Activated CD4-positive, alpha-beta memory T cell treated with anti-CD3 and anti-CD28 coated beads for 36 hours (primary cell): Measurements from ENCODE around the gene ATP7B. TPM values are rescaled to one million over a fixed set of nuclear protein-coding genes. Genes with fewer than 3 reads are reported as not detected.
A peak's percentile ranks its signal among the peaks of the same experiment; 100 is the strongest.
"Not testable (repeated sequence)": the region's sequence is repeated elsewhere in the genome, so short reads cannot be mapped to it uniquely, and the experiment has no call there.

Experiments used
- CTCF ChIA-PET: fragments of 350-600 bp; sonication (Branson Sonifier 250); formaldehyde crosslinking; loops from one replicate; lab custom pipeline; 2021; ENCODE audit warnings: antibody characterized with exemption, inconsistent platforms; lab: Charles Lee
- POLR2A ChIA-PET: fragments of 350-600 bp; sonication (Branson Sonifier 250); formaldehyde crosslinking; loops from one replicate; lab custom pipeline; 2021; ENCODE audit warnings: antibody characterized with exemption; lab: Charles Lee
- DNase-seq: peaks from one replicate; pipeline ENCODE4 v3.0.0-alpha.2; 2020
- H3K27ac Mint-ChIP-seq: one replicate; pipeline ENCODE4 v1.8.0; 2021; ENCODE audit warnings: mixed read lengths
- H3K27me3 Mint-ChIP-seq: one replicate; pipeline ENCODE4 v1.8.0; 2021; ENCODE audit warnings: mixed read lengths
- H3K36me3 Mint-ChIP-seq: one replicate; pipeline ENCODE4 v1.8.0; 2021; ENCODE audit warnings: mixed read lengths
- H3K4me1 Mint-ChIP-seq: one replicate; pipeline ENCODE4 v1.8.0; 2021; ENCODE audit warnings: low read depth, mixed read lengths
- H3K4me3 Mint-ChIP-seq: one replicate; pipeline ENCODE4 v1.8.0; 2021; ENCODE audit warnings: mild to moderate bottlenecking, mixed read lengths
- H3K9me3 Mint-ChIP-seq: one replicate; pipeline ENCODE4 v1.8.0; 2021; ENCODE audit warnings: mixed read lengths
- intact Hi-C: fragments of 100-400 bp; cut with micrococcal nuclease; formaldehyde crosslinking; loops from one replicate; pipeline ENCODE4 v1.15.1; 2023
- total RNA-seq, 2 experiments: library from RNA; stranded (reverse); gene quantifications; one replicate each; pipeline ENCODE4 v1.2.3, GENCODE V29; 2021

The ATP7B gene
- 1 to 10 TPM in 1 of 2 experiments, under 1 TPM in 1; 0.86 to 1.5 TPM for total RNA-seq

DNA sequence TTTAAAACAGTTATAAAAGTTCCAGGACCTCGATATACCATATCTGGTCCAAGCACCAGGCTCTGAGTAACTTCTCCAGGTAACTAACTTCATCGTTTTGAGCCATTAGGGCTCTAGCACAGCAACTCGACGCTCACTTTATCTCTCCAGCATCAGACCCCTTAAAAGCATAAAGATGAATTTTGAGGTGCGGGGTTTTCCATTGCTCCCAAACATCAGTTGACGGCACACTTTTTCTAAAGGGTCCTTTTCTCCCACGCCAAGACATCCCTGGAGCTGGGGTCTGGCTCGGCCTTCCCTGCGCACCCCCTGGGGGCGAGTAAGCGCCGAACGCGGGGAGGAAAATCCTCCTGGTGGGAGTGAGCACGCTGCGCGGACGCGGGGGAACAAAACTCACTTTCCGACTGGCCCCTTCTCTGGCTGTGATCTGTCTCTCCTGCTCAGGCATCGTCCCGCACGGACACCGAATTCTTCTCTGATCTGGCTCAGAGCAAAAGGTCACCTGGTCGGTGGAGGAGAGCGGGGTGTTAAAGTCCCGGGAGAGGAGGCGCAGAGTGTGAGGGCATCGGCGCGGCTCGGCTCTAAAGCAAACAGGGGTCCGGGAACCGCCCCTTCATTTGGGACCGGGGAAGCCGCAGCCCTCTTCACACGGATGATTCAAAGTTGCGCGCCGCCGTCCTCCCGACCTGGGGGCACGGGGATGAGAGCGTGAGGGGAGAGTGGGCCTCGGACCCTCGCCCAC lies at the start of gene ATP7B:
Gene ATP7B, minus strand, starts transcription at position 561 of the 742 bp plus-strand sequence. Its CDS starts 113 bp downstream, at position 448.
- peak; percentile 35 for DNase-seq
- ChIA-PET POLR2A (no interaction called here), CTCF (interaction anchor here (0.8 to 2.7 kb wide), 2 partner anchors 9 to 117 kb away, joined by 3 to 18 read pairs; no protein-coding TSS in a partner anchor)
- H3K9me3 Mint-ChIP-seq, result no peaks in the 10 kb centered on the region
- intact Hi-C loops, result loop anchor here (5.0 kb wide), 3 partner anchors 69 to 641 kb away; partner anchors contain the start of genes SUGT1 and TMEM272
- H3K4me1 Mint-ChIP-seq, result peaks cover 9% of the 10 kb centered on the region
- H3K4me3 Mint-ChIP-seq, result peak within 1 kb of the TSS; percentile 99
- peak within 1 kb of the TSS; percentile 83 for H3K27ac Mint-ChIP-seq
- H3K27me3 Mint-ChIP-seq, result peaks cover 18% of the 10 kb centered on the region
- H3K36me3 Mint-ChIP-seq, result peaks cover 6% of the 10 kb centered on the region

GRCh38 chr13:52053460-52053859 lies 42.2 kb upstream of the ATP7B start:
- POLR2A ChIA-PET, result no interaction called here
- H3K4me3 Mint-ChIP-seq, result no peak overlapping the region
- H3K27me3 Mint-ChIP-seq, result peaks cover 2% of the 10 kb centered on the region
- H3K4me1 Mint-ChIP-seq, result no peaks in the 10 kb centered on the region
- H3K27ac Mint-ChIP-seq, result no peak overlapping the region
- intact Hi-C loops, result no loop called here
- CTCF ChIA-PET, result interaction anchor here (0.7 kb wide), 1 partner anchor 157 kb away, joined by 3 read pairs; no protein-coding TSS in a partner anchor
- H3K36me3 Mint-ChIP-seq, result peaks cover 2% of the 10 kb centered on the region
- peaks cover 10% of the 10 kb centered on the region for H3K9me3 Mint-ChIP-seq
- DNase-seq, result no peak

- CTCF ChIA-PET, result no interaction called here
- H3K4me3 Mint-ChIP-seq, result no peak overlapping the region
- no peak overlapping the region for H3K27ac Mint-ChIP-seq
- peaks cover 2% of the 10 kb centered on the region for H3K36me3 Mint-ChIP-seq
- H3K9me3 Mint-ChIP-seq, result peaks cover 10% of the 10 kb centered on the region
- DNase-seq, result no peak
- no peaks in the 10 kb centered on the region for H3K4me1 Mint-ChIP-seq
- POLR2A ChIA-PET, result no interaction called here
- H3K27me3 Mint-ChIP-seq, result peaks cover 2% of the 10 kb centered on the region
- intact Hi-C loops, result no loop called here
Observed at GRCh38 chr13:52051400-52051799, 40.1 kb upstream of the ATP7B start.

DNA sequence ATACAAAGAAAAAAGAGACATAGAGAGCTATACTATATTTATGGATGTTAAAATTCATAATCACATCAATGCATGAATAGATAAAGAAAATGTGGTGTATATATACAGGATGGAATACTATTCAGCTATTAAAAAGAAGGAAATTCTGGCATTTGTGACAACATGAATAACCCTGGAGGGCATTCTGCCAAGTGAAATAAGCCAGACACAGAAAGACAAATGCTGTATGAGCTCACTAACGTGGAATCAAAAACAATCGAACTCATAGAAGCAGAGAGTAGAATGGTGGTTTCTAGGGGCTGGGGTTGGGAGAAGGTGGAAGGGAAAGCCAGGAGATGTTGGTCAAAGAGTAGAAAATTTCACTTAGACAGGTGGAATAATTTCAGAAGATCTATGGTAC lies 37.3 kb upstream of the ATP7B start:
- POLR2A ChIA-PET, result no interaction called here

DNA sequence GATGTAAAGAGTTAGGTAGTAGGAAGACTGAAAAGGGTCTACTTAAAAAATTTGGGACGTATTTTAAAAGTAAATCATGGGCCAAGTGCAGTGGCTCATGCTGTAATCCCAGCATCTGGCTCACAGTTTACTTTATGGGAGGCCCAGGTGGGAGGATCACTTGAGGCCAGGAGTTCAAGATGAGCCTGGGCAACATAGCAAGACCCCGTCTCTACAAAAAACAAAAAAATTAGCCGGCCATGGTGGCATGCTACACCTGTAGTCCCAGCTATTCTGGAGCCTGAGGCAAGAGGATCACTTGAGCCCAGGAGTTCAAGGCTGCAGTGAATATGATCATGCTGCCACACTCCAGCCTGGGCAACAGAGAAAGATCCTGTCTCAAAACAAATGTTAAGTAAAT lies 36.2 kb upstream of the ATP7B start:
- ChIA-PET POLR2A (no interaction called here), CTCF (no interaction called here)
- DNase-seq, result no peak
- Mint-ChIP-seq H3K4me1 (no peaks in the 10 kb centered on the region), H3K4me3 (no peak overlapping the region), H3K36me3 (peaks cover 5% of the 10 kb centered on the region), H3K27me3 (peaks cover 2% of the 10 kb centered on the region), H3K27ac (no peak overlapping the region), H3K9me3 (peaks cover 9% of the 10 kb centered on the region)
- intact Hi-C loops, result no loop called here

More for the DNA sequence above, 37.3 kb upstream of the ATP7B start:
- no peak for DNase-seq
- peaks cover 2% of the 10 kb centered on the region for H3K27me3 Mint-ChIP-seq
- intact Hi-C loops, result no loop called here
- CTCF ChIA-PET, result no interaction called here
- H3K4me3 Mint-ChIP-seq, result no peak overlapping the region
- H3K9me3 Mint-ChIP-seq, result peaks cover 9% of the 10 kb centered on the region
- H3K36me3 Mint-ChIP-seq, result peaks cover 5% of the 10 kb centered on the region
- H3K27ac Mint-ChIP-seq, result no peak overlapping the region
- H3K4me1 Mint-ChIP-seq, result no peaks in the 10 kb centered on the region

DNA sequence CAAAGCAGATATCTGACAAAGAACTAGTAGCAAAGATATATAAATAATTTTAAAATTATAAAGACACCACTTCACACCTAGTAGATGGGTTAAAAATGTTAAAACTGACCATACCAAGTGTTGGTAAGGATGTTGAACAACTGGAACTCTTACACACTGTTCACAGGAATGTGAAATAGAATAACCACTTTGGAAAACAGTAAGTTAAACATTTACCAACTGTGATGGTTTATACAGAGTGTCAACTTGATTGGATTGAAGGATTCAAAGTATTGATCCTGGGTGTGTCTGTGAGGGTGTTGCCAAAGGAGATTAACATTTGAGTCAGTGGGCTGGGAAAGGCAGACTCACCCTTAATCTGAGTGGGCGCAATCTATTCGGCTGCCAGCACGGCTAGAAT lies 32.4 kb upstream of the ATP7B start:
- Mint-ChIP-seq H3K4me3 (no peak overlapping the region), H3K27ac (no peak overlapping the region), H3K4me1 (no peaks in the 10 kb centered on the region), H3K36me3 (peaks cover 7% of the 10 kb centered on the region), H3K27me3 (no peaks in the 10 kb centered on the region), H3K9me3 (peaks cover 7% of the 10 kb centered on the region)
- POLR2A ChIA-PET, result no interaction called here
- no peak for DNase-seq
- CTCF ChIA-PET, result no interaction called here
- intact Hi-C loops, result no loop called here

GRCh38 chr13:52036037-52036436 lies 24.8 kb upstream of the ATP7B start:
- no peaks in the 10 kb centered on the region for H3K4me1 Mint-ChIP-seq
- CTCF ChIA-PET, result no interaction called here
- H3K9me3 Mint-ChIP-seq, result peaks cover 5% of the 10 kb centered on the region
- no peak for DNase-seq
- POLR2A ChIA-PET, result no interaction called here
- intact Hi-C loops, result no loop called here
- no peak overlapping the region for H3K4me3 Mint-ChIP-seq
- H3K36me3 Mint-ChIP-seq, result peaks cover 3% of the 10 kb centered on the region
- no peaks in the 10 kb centered on the region for H3K27me3 Mint-ChIP-seq
- no peak overlapping the region for H3K27ac Mint-ChIP-seq

GRCh38 chr13:52034616-52035226 lies 23.5 kb upstream of the ATP7B start:
- Mint-ChIP-seq H3K9me3 (no peaks in the 10 kb centered on the region), H3K27ac (no peak overlapping the region), H3K4me1 (no peaks in the 10 kb centered on the region), H3K36me3 (peaks cover 3% of the 10 kb centered on the region), H3K27me3 (no peaks in the 10 kb centered on the region), H3K4me3 (no peak overlapping the region)
- no peak for DNase-seq
- CTCF ChIA-PET, result no interaction called here
- POLR2A ChIA-PET, result no interaction called here
- intact Hi-C loops, result no loop called here

DNA sequence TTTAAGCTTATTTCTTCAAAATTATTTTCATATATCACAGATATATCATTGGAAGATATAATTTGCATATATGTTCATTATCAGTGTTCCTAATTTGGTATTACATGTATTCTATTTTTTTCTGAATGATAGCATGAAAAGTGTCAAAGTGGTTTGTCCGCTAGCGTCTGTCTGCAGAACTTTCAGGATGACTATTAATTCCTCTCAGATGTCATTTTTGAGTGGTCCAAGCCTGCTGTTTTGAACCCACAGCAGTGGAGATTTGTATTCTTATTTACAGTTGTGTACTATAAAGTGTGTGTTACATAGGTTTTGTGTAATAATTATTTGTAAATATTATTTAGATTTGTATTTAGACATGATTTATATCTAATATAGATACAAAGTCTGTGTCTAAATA lies 21.8 kb upstream of the ATP7B start:
- intact Hi-C loops, result no loop called here
- H3K9me3 Mint-ChIP-seq, result no peaks in the 10 kb centered on the region
- no peak overlapping the region for H3K4me3 Mint-ChIP-seq
- H3K27me3 Mint-ChIP-seq, result no peaks in the 10 kb centered on the region
- ChIA-PET CTCF (interaction anchor here (1.1 kb wide), 1 partner anchor 31 kb away, joined by 3 read pairs; no protein-coding TSS in a partner anchor), POLR2A (no interaction called here)
- no peak for DNase-seq
- peaks cover 16% of the 10 kb centered on the region for H3K36me3 Mint-ChIP-seq
- no peak overlapping the region for H3K27ac Mint-ChIP-seq
- H3K4me1 Mint-ChIP-seq, result no peaks in the 10 kb centered on the region

GRCh38 chr13:52030401-52030800 lies 19.2 kb upstream of the ATP7B start:
- H3K27me3 Mint-ChIP-seq, CTCF ChIA-PET, DNase-seq, intact Hi-C loops, POLR2A ChIA-PET, H3K9me3 Mint-ChIP-seq, H3K27ac Mint-ChIP-seq, H3K4me3 Mint-ChIP-seq: not testable (repeated sequence)
- peaks cover 36% of the 10 kb centered on the region for H3K36me3 Mint-ChIP-seq
- peaks cover 17% of the 10 kb centered on the region for H3K4me1 Mint-ChIP-seq

DNA sequence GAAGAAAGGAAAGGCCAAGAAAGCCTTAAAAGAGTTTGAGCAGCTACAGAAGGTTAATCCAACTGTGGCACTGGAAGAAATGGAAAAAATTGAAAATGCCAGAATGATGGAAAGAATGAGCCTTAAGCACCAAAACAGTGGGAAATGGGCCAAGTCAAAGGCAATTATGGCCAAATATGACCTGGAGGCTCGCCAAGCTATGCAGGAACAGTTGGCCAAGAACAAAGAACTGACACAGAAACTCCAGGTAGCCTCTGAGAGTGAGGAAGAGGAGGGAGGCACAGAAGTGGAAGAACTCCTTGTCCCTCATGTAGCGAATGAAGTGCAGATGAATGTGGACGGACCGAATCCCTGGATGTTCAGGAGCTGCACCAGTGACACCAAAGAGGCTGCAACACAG lies 18.3 kb upstream of the ATP7B start:
- Mint-ChIP-seq H3K4me1 (peaks cover 17% of the 10 kb centered on the region), H3K27ac (no peak overlapping the region), H3K36me3 (peaks cover 42% of the 10 kb centered on the region), H3K27me3 (no peaks in the 10 kb centered on the region), H3K9me3 (no peaks in the 10 kb centered on the region), H3K4me3 (no peak overlapping the region)
- intact Hi-C loops, result no loop called here
- no peak for DNase-seq
- CTCF ChIA-PET, result no interaction called here
- POLR2A ChIA-PET, result no interaction called here

DNA sequence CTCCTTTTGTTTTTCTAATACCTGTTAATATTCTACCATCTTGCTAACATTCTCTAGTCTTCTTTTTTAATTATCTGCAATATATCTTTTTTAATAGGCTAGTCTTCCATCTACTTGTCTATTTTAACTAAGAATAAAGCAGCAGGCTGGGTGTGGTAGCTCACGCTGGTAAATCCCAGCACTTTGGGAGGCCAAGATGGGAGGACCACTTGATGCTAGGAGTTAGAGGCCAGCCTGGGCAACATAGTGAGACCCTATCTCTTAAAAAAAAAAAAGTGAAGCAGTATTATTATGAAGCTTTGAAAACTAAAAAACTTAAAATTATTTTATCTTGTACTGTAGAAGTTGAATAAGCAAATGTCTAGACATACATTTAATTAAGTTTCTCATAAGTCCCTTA lies 16.6 kb upstream of the ATP7B start:
- H3K4me1 Mint-ChIP-seq, result peaks cover 17% of the 10 kb centered on the region
- CTCF ChIA-PET, result no interaction called here
- H3K27ac Mint-ChIP-seq, result no peak overlapping the region
- intact Hi-C loops, result no loop called here
- no peak overlapping the region for H3K4me3 Mint-ChIP-seq
- no peaks in the 10 kb centered on the region for H3K27me3 Mint-ChIP-seq
- no peak for DNase-seq
- H3K9me3 Mint-ChIP-seq, result no peaks in the 10 kb centered on the region
- POLR2A ChIA-PET, result no interaction called here
- H3K36me3 Mint-ChIP-seq, result peaks cover 51% of the 10 kb centered on the region
